Inflammatory macrophage treated with lipopolysaccharide for 1 hour (primary cell): Measurements from ENCODE around the gene MRPS17.
A peak's percentile ranks its signal among the peaks of the same experiment; 100 is the strongest.
"Not testable (repeated sequence)": the region's sequence is repeated elsewhere in the genome, so short reads cannot be mapped to it uniquely, and the experiment has no call there.

ENCODE experiments used
- DNase-seq, 2 donors: peaks; one replicate each; pipeline ENCODE4 v3.0.0-alpha.2; 2020 to 2022

The MRPS17 gene

GRCh38 chr7:55951637-55952351, at the start of gene MRPS17:
MRPS17 (plus strand) TSS chr7:55951877; CDS start chr7:55953196, 1,319 bp downstream.
- peak; percentile 89 to 91 for DNase-seq

GRCh38 chr7:55903985-55904759, 47.5 kb upstream of the MRPS17 start:
- no peak for DNase-seq

GRCh38 chr7:55912748-55913158, 38.9 kb upstream of the MRPS17 start:
- no peak for DNase-seq

DNA sequence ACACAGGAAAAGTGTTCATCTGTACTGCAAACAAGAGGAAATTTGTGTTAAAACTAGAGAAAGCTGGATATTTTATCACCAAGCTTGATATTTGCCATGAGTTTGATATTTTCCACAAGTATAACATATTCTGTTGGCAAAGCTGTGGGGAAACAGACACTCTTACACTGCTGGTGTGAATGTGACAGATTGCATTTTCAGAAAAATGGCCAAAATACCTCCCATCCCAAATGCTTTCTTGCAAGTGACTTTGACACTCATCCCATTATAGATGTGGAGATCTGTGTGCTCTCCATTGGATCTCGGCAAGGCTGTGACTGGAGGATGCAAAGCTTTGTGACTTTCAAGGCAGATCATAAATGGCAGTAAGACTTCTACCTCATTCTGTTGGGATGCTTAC, 33.9 kb upstream of the MRPS17 start:
- DNase-seq = no peak

DNA sequence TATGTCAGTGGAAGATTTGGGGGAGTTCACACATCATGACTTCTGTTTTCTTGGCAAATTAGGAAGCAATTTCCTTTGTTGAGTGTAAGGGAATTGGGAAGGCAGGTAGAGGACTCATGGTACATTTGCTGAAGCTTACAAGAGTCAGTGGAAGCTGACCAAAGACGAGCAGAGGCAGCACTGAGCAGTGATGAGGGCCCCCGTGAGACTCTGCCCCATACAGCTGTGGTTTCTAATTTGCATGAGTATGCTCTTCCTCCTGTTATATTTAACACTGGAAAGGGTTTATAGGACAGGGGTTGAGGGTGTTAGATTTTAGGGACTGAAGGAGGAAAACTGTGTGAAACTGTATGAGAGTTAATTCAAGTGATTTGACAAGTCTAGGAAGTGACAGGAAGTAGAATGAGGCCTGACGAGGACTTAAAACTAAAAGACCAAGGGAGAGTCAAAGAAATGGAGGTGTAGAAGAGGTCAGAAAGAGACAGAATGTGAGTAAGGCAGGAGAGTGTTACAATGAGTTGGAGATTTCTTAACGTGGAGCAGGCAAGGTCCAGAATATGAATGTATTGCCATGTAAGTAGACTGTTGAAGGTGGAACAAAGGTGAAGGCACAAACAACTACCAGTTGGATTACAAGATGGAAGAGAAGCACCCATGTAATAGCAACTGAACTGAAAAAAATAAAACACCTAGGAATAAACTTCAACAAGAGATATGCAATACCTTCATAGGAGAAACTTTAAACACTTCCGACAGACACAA, 23.5 kb upstream of the MRPS17 start:
- DNase-seq = no peak

DNA sequence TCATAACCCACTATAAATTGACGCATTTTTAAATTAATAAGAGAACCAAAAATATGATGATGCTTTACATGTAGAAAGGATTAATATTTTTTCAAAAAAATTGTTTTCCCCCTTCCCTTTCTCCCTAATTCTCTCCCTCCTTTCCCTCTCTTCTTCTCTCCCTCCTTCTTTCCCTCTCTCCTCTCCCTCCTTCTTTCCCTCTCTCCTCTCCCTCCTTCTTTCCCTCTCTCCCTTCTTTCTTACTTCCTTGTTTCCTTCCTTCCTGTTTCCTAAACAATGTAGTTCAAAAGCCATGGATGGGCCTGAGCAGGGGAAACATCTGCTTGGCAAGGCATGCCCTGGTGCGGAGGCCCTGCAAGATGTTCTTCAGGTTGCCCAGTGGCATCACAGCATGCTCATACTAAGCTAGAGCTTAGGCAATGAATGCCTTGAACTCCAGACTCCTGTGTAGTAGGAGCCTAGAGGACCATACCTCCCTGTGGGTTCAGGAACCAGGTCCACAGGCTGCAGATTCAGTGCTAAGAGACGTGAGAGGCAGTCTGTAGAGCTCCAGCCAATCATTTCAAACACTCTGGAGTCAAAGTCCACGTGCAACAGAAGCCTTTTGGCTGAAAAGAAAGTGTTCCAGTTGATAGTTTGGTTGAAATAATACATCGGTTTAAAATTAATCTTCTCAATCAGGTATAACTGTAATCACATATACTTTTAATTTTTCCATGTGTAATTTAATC, 20.1 kb upstream of the MRPS17 start:
- DNase-seq = no peak

DNA sequence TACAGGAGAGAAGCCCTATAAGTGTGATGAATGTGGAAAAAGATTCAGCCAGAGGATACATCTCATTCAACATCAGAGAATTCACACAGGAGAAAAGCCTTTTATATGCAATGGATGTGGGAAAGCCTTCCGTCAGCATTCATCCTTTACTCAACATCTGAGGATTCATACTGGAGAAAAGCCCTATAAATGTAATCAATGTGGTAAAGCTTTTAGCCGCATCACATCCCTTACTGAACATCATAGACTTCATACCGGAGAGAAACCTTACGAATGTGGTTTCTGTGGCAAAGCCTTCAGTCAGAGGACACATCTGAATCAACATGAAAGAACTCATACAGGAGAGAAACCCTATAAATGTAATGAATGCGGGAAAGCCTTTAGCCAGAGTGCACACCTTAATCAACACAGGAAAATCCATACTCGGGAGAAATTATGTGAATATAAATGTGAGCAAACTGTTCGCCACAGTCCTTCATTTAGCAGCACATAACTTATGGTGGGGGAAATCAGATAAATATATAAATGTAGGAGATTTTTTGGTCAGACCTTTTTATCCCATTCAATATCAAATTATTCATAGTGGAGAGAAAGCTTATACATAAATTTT, 12.1 kb upstream of the MRPS17 start:
- no peak for DNase-seq

DNA sequence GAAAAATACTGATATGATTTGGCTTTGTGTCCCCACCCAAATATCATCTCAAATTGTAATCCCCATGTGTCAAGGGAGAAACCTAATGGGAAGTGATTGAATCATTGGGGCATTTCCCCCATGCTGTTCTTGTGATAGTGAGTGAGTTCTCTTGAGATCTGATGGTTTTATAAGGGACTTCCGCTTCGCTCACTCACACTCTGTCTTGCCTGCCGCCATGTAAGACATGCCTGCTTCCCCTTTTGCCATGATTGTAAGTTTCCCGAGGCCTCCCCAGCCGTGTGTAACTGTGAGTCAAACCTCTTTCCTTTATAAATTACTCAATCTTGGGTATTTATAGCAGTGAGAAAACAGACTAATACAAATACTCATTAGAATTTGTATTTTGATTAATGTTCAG, 5.1 kb upstream of the MRPS17 start:
- peak; percentile 18 to 29 for DNase-seq

DNA sequence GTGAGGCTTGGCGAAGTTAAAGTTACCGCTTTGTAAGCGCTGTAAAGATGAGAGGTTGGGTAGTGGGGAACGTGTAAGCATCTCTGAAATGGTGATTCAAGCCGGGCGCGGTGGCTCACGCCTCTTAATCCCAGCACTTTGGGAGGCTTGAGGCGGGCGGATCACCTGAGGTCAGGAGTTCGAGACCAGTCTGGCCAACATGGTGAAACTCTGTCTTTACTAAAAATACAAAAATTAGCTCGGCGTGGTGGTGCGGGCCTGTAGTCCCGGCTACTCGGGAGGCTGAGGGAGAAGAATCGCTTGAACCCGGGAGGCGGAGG, 635 bp downstream of the MRPS17 start:
- not testable (repeated sequence) for DNase-seq

DNA sequence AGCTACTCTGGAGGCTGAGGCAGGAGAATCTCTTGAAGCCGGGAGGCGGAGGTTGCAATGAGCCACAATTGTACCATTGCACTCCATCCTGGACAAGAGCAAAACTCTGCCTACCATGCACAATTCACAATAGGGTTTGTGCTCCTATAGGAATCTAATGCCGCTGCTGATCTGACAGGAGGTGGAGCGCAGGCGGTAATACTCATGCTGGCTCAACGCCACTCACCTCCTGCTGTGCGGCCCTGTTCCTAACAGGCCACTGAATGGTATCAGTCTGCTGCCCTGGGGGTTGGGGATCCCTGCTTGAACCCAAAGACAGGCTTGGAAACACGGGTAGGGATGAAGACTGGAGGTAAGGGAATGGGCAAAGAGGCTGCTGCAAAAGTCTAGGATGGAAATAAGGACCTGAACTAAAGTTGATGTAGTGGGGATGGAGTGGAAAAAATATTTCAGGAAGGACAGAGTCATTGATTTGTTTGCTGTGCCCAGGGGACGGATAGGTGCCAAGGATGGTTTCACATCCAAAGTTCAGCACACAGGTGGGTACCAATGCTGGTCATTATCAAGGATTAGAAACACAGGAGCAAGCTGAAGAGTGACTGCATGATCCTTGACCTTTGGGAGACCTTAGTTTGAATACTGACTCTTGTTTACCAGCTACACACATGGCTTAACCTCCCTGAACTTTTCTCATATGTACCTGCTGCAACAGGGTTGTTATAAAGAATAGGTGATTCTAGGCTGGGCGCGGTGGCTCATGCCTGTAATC, 2.2 kb downstream of the MRPS17 start:
- no peak for DNase-seq

DNA sequence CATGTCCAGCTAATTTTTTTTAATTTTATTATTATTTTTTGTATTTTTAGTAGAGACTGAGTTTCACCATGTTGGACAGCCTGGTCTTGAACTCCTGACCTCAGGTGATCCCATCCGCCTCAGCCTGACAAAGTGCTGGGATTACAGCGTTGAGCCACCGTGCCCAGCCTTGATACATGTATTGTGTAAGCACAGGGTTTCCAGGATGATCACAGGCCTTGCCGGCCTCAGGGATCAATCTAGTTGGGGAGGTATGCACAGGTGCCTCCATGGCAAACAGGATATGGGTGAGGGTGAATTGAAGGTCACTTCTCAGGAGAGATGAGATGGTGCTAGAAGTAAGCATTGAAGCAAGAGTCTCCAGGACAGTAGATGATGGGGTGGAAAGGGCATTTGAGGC, 5.5 kb downstream of the MRPS17 start:
- no peak for DNase-seq

DNA sequence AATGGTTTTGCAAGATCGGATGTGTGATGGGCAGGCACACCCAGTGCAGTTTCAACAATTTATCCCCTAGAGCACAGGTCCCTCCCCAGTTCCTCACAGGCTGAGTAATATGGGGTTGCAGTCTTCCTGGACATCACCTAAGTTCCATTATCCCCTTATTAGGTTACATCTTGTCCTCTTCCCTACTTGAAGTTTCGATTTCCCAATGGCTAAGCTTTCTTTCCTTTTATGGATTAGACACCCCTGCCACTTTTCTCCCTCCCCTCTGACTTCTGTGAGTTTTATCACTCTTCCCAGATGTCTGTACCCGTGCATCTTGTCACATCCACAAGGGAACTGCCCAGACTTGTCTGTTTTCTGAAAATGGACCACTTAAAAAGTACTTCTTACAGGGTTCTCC, 10.3 kb downstream of the MRPS17 start:
- no peak for DNase-seq

GRCh38 chr7:55963584-55964168, 12.0 kb downstream of the MRPS17 start:
- no peak for DNase-seq

- DNase-seq = peak; percentile 84 to 91
These were observed 12.8 kb downstream of the MRPS17 start, which contains the start of gene NIPSNAP2 for GRCh38 chr7:55964261-55965099. NIPSNAP2 (plus strand) TSS chr7:55964585; CDS start chr7:55964610, 25 bp downstream.

GRCh38 chr7:55965100-55965470, 13.4 kb downstream of the MRPS17 start:
- no peak for DNase-seq

DNA sequence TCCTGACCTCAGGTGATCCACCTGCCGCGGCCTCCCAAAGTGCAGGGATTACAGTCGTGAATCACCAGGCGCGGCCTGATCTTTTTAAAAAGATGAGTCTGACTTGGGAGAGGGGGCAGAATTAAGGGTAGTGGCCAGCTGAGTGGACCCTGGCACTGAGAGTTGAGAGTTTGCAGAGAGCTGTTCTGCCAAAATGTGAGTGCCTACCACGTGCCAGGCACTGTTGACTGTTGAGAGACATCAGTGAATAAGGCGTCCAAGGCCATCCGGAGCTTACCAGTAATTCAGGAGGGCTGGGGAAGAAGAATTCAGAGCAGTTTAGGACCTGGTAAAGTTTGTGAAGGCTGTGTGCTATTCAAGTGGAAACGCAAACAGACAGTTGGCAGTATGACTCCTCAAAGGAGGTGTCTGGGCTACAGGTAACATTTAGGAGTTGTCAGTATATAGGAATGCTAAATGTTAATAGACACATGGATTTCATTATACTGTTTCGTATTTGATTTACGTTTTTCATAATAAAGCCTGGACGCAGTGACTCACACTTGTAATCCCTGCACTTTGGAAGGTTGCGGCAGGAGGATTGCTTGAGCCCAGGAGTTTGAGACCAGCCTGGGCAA, 14.2 kb downstream of the MRPS17 start:
- no peak for DNase-seq

GRCh38 chr7:55966851-55967250, 15.2 kb downstream of the MRPS17 start:
- no peak for DNase-seq

DNA sequence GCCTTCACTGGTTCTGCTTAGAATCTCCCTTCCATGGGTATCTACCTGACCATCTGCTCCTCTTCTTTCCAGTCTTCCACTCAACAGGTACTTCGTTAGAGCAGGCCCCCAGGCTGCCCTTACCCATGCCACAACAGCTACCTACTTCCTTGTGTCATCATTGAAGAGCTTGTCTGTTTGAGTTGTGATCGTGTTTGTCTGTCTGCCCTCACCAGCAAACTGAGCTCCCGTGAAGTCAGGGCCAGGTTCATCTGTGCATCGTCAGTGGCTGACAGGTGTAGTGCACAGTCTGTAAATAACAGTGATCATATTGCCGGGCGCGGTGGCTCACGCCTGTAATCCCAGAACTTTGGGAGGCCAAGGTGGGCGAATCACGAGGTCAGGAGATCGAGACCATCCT, 17.7 kb downstream of the MRPS17 start:
- no peak for DNase-seq

DNA sequence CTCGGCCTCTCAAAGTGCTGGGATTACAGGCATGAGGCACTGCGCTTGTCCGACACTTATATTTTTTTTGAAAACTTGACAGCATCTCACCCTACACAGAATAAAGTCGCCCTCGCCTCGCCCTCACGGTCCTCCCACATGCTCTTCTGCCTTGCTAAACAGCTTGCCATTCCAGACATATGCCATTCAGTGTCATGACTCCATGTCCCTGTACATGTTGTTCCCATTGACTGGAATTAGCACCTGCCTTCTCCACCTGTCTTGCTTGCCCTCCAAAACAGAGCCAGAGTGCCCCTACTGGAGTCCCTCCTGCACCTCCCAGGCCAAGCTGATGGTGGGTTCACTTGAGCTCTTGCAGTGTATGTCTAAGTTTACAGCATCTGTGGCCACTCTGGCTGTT, 18.9 kb downstream of the MRPS17 start:
- no peak for DNase-seq

GRCh38 chr7:55970978-55971377, 19.3 kb downstream of the MRPS17 start:
- DNase-seq = no peak
